PC-9 (cell line): Measurements from ENCODE around the gene EPHB2. TPM values are rescaled to one million over a fixed set of nuclear protein-coding genes. Genes with fewer than 3 reads are reported as not detected.
"Not testable (repeated sequence)": the region's sequence is repeated elsewhere in the genome, so short reads cannot be mapped to it uniquely, and the experiment has no call there.

Source experiments
- BruUV-seq: library from RNA; stranded (reverse); fragments of 400-500 nt; replicated peaks from 2 replicates; lab custom pipeline; 2021; lab: Mats Ljungman, UMichigan
- CTCF ChIA-PET: fragments of 300-600 bp; sonication (Branson Sonifier 250); formaldehyde crosslinking; loops from one replicate; lab custom pipeline; 2022; ENCODE audit warnings: antibody characterized with exemption; lab: Charles Lee
- POLR2A ChIA-PET: fragments of 300-600 bp; sonication (Branson Sonifier 250); formaldehyde crosslinking; loops from one replicate; lab custom pipeline; 2022; ENCODE audit warnings: antibody characterized with exemption; ENCODE audit not compliant: unreplicated experiment; lab: Charles Lee
- DNase-seq, 2 experiments: peaks; one replicate each; pipeline versions ENCODE4 v3.0.0 to v3.0.0-alpha.2; 2015 to 2022; ENCODE audit warnings: mixed read lengths in 1 of 2
- H2AFZ ChIP-seq: fragments of 200-600 bp; sonication (generic); 2 replicates; pipeline ENCODE4 v1.8.1; 2017; ENCODE audit warnings: antibody characterized with exemption
- H3F3A ChIP-seq: fragments of 200-600 bp; sonication (generic); 2 replicates; pipeline ENCODE4 v1.8.1; 2017; ENCODE audit warnings: antibody characterized with exemption, mild to moderate bottlenecking, low read depth; ENCODE audit not compliant: insufficient read depth
- H3K27ac ChIP-seq: fragments of 200-600 bp; sonication (generic); 2 replicates; pipeline ENCODE4 v1.6.1; 2016; ENCODE audit warnings: mixed run types
- H3K27me3 ChIP-seq: fragments of 200-600 bp; sonication (generic); 2 replicates; pipeline ENCODE4 v1.6.1; 2016; ENCODE audit warnings: low read depth, mixed run types; ENCODE audit not compliant: insufficient read depth
- H3K36me3 ChIP-seq: fragments of 200-600 bp; sonication (generic); 2 replicates; pipeline ENCODE4 v1.6.1; 2016; ENCODE audit warnings: low read depth, mixed run types
- H3K4me1 ChIP-seq: fragments of 200-600 bp; sonication (generic); replicated peaks from 2 replicates; pipeline ENCODE4 v1.6.1; 2016; ENCODE audit warnings: mixed run types; ENCODE audit not compliant: insufficient read depth
- H3K4me2 ChIP-seq: fragments of 200-600 bp; sonication (generic); 2 replicates; pipeline ENCODE4 v1.6.1; 2017; ENCODE audit warnings: mixed run types
- H3K4me3 ChIP-seq: fragments of 200-600 bp; sonication (generic); 2 replicates; pipeline ENCODE4 v1.6.1; 2016; ENCODE audit warnings: mixed run types
- H3K79me2 ChIP-seq: fragments of 200-600 bp; sonication (generic); 2 replicates; pipeline ENCODE4 v1.6.1; 2017; ENCODE audit warnings: low read depth, mixed run types
- H3K9me2 ChIP-seq: fragments of 200-600 bp; sonication (generic); 2 replicates; pipeline ENCODE4 v1.8.1; 2017; ENCODE audit warnings: mild to moderate bottlenecking; ENCODE audit not compliant: insufficient read depth
- H3K9me3 ChIP-seq: fragments of 200-600 bp; sonication (generic); 2 replicates; pipeline ENCODE4 v1.8.1; 2016; ENCODE audit warnings: low read depth; ENCODE audit not compliant: insufficient read depth
- H4K20me1 ChIP-seq: fragments of 200-600 bp; sonication (generic); 2 replicates; pipeline ENCODE4 v1.8.1; 2017; ENCODE audit not compliant: insufficient read depth
- CTCF ChIP-seq: fragments of 200-600 bp; sonication (generic); conservative IDR thresholded peaks from 2 replicates; pipeline ENCODE4 v1.6.1; 2017; ENCODE audit warnings: mixed run types, antibody characterized with exemption, mild to moderate bottlenecking, moderate library complexity
- EZH2 ChIP-seq: fragments of 200-600 bp; sonication (generic); IDR thresholded peaks from 2 replicates; pipeline ENCODE4 v1.8.0; 2017; ENCODE audit warnings: antibody characterized with exemption, low read depth
- intact Hi-C: fragments of 100-400 bp; cut with micrococcal nuclease; formaldehyde crosslinking; loops from one replicate; pipeline ENCODE4 v1.10.0; 2022; ENCODE audit not compliant: unreplicated experiment
- total RNA-seq: library from RNA; stranded (reverse); gene quantifications from 2 replicates; pipeline ENCODE4 v1.2.3, GENCODE V29; 2021

EPHB2 gene
- total RNA-seq, 1 experiment from 2014 or later = 26.7 TPM

GRCh38 chr1:22662986-22663408, 47.6 kb upstream of the EPHB2 start:
- no peak overlapping the region for H3K4me3 ChIP-seq
- DNase-seq = no peak
- no peak overlapping the region for H3K27ac ChIP-seq
- no peaks in the 10 kb centered on the region for H3K9me3 ChIP-seq
- no peaks in the 10 kb centered on the region for H3F3A ChIP-seq
- H3K9me2 ChIP-seq = no peaks in the 10 kb centered on the region
- POLR2A ChIA-PET = no interaction called here
- peaks cover 7% of the 10 kb centered on the region; the same call in 1 of the 2 replicates for H3K27me3 ChIP-seq
- no TSS peak for BruUV-seq
- H3K4me2 ChIP-seq = no peak overlapping the region
- no peaks in the 10 kb centered on the region for H4K20me1 ChIP-seq
- H3K4me1 ChIP-seq = no peaks in the 10 kb centered on the region
- H2AFZ ChIP-seq = no peak overlapping the region
- H3K36me3 ChIP-seq = no peaks in the 10 kb centered on the region
- no peaks in the 10 kb centered on the region for H3K79me2 ChIP-seq
- TF ChIP-seq EZH2 = no peak
- TF ChIP-seq CTCF = no peak
- CTCF ChIA-PET = no interaction called here
- intact Hi-C loops = no loop called here

GRCh38 chr1:22665752-22666151, 44.9 kb upstream of the EPHB2 start:
- POLR2A ChIA-PET = no interaction called here
- Histone ChIP-seq H3K9me2 (no peaks in the 10 kb centered on the region), H3K79me2 (no peaks in the 10 kb centered on the region), H3K4me3 (no peak overlapping the region), H3K36me3 (no peaks in the 10 kb centered on the region), H3K27ac (no peak overlapping the region), H2AFZ (no peak overlapping the region), H3K4me2 (no peak overlapping the region), H4K20me1 (no peaks in the 10 kb centered on the region), H3K9me3 (no peaks in the 10 kb centered on the region), H3F3A (no peaks in the 10 kb centered on the region), H3K27me3 (no peaks in the 10 kb centered on the region; the same call in 1 of the 2 replicates), H3K4me1 (no peaks in the 10 kb centered on the region)
- TF ChIP-seq CTCF (peak; percentile 66), EZH2 (no peak)
- intact Hi-C loops = loop anchor here (1.0 to 2.0 kb wide), 2 partner anchors 265 to 299 kb away; no protein-coding TSS in a partner anchor
- peak in 1 of 2 experiments; percentile 44 for DNase-seq
- CTCF ChIA-PET = interaction anchor here (0.6 kb wide), 1 partner anchor 9 kb away, joined by 3 read pairs; no protein-coding TSS in a partner anchor
- no TSS peak for BruUV-seq

- Histone ChIP-seq H3K4me2 (no peak overlapping the region), H3K27ac (no peak overlapping the region), H3K79me2 (no peaks in the 10 kb centered on the region), H2AFZ (no peak overlapping the region), H3K27me3 (no peaks in the 10 kb centered on the region; the same call in 1 of the 2 replicates), H3K4me3 (no peak overlapping the region), H4K20me1 (no peaks in the 10 kb centered on the region), H3K9me3 (no peaks in the 10 kb centered on the region), H3K36me3 (no peaks in the 10 kb centered on the region), H3F3A (no peaks in the 10 kb centered on the region), H3K9me2 (no peaks in the 10 kb centered on the region), H3K4me1 (no peaks in the 10 kb centered on the region)
- intact Hi-C loops = no loop called here
- no TSS peak for BruUV-seq
- ChIA-PET CTCF (no interaction called here), POLR2A (no interaction called here)
- no peak for DNase-seq
- no peak for TF ChIP-seq CTCF
- no peak for TF ChIP-seq EZH2
These were observed 44.2 kb upstream of the EPHB2 start for GRCh38 chr1:22666412-22666811.

GRCh38 chr1:22668840-22669239, 41.8 kb upstream of the EPHB2 start:
- BruUV-seq, H3K4me3 ChIP-seq, H3K27me3 ChIP-seq, H3K4me2 ChIP-seq, DNase-seq, H3K27ac ChIP-seq, H3K79me2 ChIP-seq, H2AFZ ChIP-seq, H3K9me3 ChIP-seq, CTCF ChIA-PET, H3K36me3 ChIP-seq, H3K9me2 ChIP-seq, POLR2A ChIA-PET, H4K20me1 ChIP-seq, H3F3A ChIP-seq, intact Hi-C loops, H3K4me1 ChIP-seq: not testable (repeated sequence)
